Esophagus squamous epithelium (tissue), 5 donors: ENCODE measurements around the gene EGFL6. TPM values are rescaled to one million over a fixed set of nuclear protein-coding genes. Genes with fewer than 3 reads are reported as not detected.

Experiments used
- DNase-seq: peaks from one replicate; lab custom pipeline; 2025; lab: John Stamatoyannopoulos, UW
- H3K27ac ChIP-seq, 4 donors: fragments of 200-600 bp; sonication (generic); one replicate each; pipeline ENCODE4 v1.5.1; 2016 to 2019; ENCODE audit warnings: mild to moderate bottlenecking in 1 of 4
- H3K27me3 ChIP-seq, 4 donors: fragments of 200-600 bp; sonication (generic); 1 replicate in 3 of 4; 2 replicates in 1 of 4; pipeline versions ENCODE4 v1.5.1 to v1.6.0; 2017 to 2021; ENCODE audit warnings: antibody characterized with exemption in 1 of 4
- H3K36me3 ChIP-seq, 3 donors: fragments of 200-600 bp; sonication (generic); one replicate each; pipeline ENCODE4 v1.5.1; 2016 to 2019
- H3K4me1 ChIP-seq, 3 donors: fragments of 200-600 bp; sonication (generic); one replicate each; pipeline ENCODE4 v1.5.1; 2017 to 2019
- H3K4me3 ChIP-seq, 4 donors: fragments of 200-600 bp; sonication (generic); 1 replicate in 3 of 4; 2 replicates in 1 of 4; pipeline ENCODE4 v1.5.1; 2016 to 2019; ENCODE audit warnings: mild to moderate bottlenecking in 2 of 4, moderate library complexity in 1 of 4
- H3K9me3 ChIP-seq, 3 donors: fragments of 200-600 bp; sonication (generic); one replicate each; pipeline ENCODE4 v1.5.1; 2016 to 2019
- POLR2A ChIP-seq, 4 donors: fragments of 450-650 bp; IDR thresholded peaks; one replicate each; pipeline ENCODE4 v1.6.1; 2017; ENCODE audit warnings: antibody characterized with exemption in 4 of 4, mild to moderate bottlenecking in 4 of 4, moderate library complexity in 3 of 4
- WGBS, 2 donors: methylation state at CpG; one replicate each; pipeline ENCODE4 v1.1.5; 2018; 5-methylcytosine and 5-hydroxymethylcytosine counted together
- intact Hi-C: fragments of 100-400 bp; cut with DNase I; formaldehyde crosslinking; loops from one replicate; pipeline ENCODE4 v1.15.0; 2022
- total RNA-seq, 4 donors: library from RNA; depleted of rRNA; stranded (reverse); fragments of >200 nt; gene quantifications; one replicate each; pipeline ENCODE4 v1.1.0, GENCODE V29; 2016
- TF ChIP-seq, protein P1 (sequence below), 6 experiments: fragments of 450-650 bp in 4 of 6; fragments of 200-600 bp in 2 of 6; sonication (generic) in 2 of 6; IDR thresholded peaks; one replicate each; pipeline ENCODE4 v1.5.1; 2016 to 2019; ENCODE audit warnings: antibody characterized with exemption in 6 of 6, mild to moderate bottlenecking in 4 of 6, moderate library complexity in 4 of 6
- donor health status: DM: yes; HTN: yes; CAD: no.

EGFL6 gene
- total RNA-seq, 4 donors from 2014 or later: 0.92 to 6.8 (median 1.8) TPM

DNA sequence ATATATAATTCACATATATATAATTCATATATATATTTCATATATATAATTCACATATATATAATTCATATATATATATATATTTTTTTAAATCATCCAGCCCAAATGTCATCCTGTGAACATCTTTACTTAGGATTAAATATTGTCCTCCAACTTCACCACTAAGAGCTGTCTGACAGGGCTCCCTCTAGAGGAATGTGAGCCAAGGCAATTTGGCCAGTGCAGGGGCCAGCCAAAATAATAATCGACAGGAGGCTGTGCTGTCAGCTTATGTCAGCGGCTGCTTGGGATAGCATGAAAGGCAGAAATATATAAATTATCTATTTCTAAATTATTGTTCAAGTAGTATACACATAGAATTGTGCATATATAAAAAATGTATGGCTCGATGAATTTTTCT lies 29.5 kb downstream of the EGFL6 start:
- H3K27ac ChIP-seq: no peak overlapping the region
- WGBS, 2 donors: 67 to 80% methylated on average over 3 of the region's 3 CpGs
- no peaks in the 10 kb centered on the region for H3K27me3 ChIP-seq
- no peak for DNase-seq
- H3K4me1 ChIP-seq: peaks cover 0 to 3% (median 0%) of the 10 kb centered on the region in 3 donors
- intact Hi-C loops: no loop called here
- H3K36me3 ChIP-seq: no peaks in the 10 kb centered on the region
- H3K4me3 ChIP-seq: no peak overlapping the region
- TF ChIP-seq, protein P1, sequence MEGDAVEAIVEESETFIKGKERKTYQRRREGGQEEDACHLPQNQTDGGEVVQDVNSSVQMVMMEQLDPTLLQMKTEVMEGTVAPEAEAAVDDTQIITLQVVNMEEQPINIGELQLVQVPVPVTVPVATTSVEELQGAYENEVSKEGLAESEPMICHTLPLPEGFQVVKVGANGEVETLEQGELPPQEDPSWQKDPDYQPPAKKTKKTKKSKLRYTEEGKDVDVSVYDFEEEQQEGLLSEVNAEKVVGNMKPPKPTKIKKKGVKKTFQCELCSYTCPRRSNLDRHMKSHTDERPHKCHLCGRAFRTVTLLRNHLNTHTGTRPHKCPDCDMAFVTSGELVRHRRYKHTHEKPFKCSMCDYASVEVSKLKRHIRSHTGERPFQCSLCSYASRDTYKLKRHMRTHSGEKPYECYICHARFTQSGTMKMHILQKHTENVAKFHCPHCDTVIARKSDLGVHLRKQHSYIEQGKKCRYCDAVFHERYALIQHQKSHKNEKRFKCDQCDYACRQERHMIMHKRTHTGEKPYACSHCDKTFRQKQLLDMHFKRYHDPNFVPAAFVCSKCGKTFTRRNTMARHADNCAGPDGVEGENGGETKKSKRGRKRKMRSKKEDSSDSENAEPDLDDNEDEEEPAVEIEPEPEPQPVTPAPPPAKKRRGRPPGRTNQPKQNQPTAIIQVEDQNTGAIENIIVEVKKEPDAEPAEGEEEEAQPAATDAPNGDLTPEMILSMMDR (IDR thresholded peaks at IDR 0.05): peak in 1 of 6 experiments; percentile 12
- no peak for TF ChIP-seq POLR2A (IDR thresholded peaks at IDR 0.05)
- H3K9me3 ChIP-seq: no peaks in the 10 kb centered on the region

- Histone ChIP-seq H3K27me3 (no peaks in the 10 kb centered on the region), H3K27ac (no peak overlapping the region), H3K9me3 (no peaks in the 10 kb centered on the region), H3K4me1 (peaks cover 0 to 3% (median 0%) of the 10 kb centered on the region in 3 donors), H3K4me3 (no peak overlapping the region), H3K36me3 (no peaks in the 10 kb centered on the region)
- no peak for TF ChIP-seq POLR2A (IDR thresholded peaks at IDR 0.05)
- TF ChIP-seq, protein P1 (IDR thresholded peaks at IDR 0.05): no peak
- WGBS, 2 donors: 40 to 79% methylated on average over 1 of the region's 1 CpG
- intact Hi-C loops: no loop called here
- no peak for DNase-seq
Measured at GRCh38 chrX:13599491-13599890, 30.1 kb downstream of the EGFL6 start.

GRCh38 chrX:13605611-13606010 lies 36.2 kb downstream of the EGFL6 start:
- intact Hi-C loops: no loop called here
- no peaks in the 10 kb centered on the region for H3K9me3 ChIP-seq
- TF ChIP-seq, protein P1 (IDR thresholded peaks at IDR 0.05): no peak
- TF ChIP-seq POLR2A (IDR thresholded peaks at IDR 0.05): no peak
- no peak for DNase-seq
- no peak overlapping the region for H3K4me3 ChIP-seq
- peaks cover 0 to 10% (median 0%) of the 10 kb centered on the region in 3 donors for H3K4me1 ChIP-seq
- H3K36me3 ChIP-seq: no peaks in the 10 kb centered on the region
- no peak overlapping the region for H3K27ac ChIP-seq
- 79 to 86% methylated on average over 1 of the region's 1 CpG for WGBS, 2 donors
- H3K27me3 ChIP-seq: peaks cover 0 to 4% (median 0%) of the 10 kb centered on the region in 4 donors

DNA sequence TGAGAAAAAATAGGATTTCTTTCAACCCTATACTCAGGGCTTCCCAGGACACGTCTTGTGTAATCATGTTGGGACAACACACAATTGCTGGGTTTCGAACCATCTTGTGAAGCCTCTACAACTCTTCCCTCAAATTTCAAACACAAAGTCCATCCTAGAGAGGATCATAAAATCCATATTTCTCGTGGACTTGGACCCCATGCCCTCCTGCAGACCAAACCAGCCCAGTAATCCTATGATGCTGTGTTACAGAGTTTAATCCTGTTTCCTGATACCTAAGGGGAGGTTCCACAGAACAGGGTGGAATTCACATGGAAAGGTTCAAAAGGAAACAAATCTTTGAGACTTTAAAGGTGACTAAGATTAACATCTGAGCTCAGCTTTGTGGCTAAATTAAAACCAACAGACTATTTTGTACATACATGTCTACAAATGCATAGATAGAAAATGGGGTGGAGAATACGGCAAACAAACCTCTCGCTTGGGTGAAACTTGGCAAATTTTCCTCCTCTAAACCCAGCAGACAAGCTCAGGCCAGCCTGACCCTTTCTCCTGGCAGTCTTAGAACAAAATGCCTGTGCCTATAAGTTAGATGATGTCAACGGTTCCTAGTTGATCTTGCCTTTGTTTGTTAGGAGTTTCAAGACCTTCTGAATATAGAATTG lies 38.1 kb downstream of the EGFL6 start:
- Histone ChIP-seq H3K36me3 (no peaks in the 10 kb centered on the region), H3K27me3 (peaks cover 0 to 4% (median 0%) of the 10 kb centered on the region in 4 donors), H3K9me3 (no peaks in the 10 kb centered on the region), H3K27ac (peak overlapping the region; percentile 49 to 83 (median 66)), H3K4me1 (peaks cover 0 to 10% (median 0%) of the 10 kb centered on the region in 3 donors), H3K4me3 (no peak overlapping the region)
- intact Hi-C loops: no loop called here
- WGBS, 2 donors: 45 to 53% methylated on average over 5 to 6 of the region's 6 CpGs
- no peak for DNase-seq
- no peak for TF ChIP-seq POLR2A (IDR thresholded peaks at IDR 0.05)
- TF ChIP-seq, protein P1 (IDR thresholded peaks at IDR 0.05): no peak

GRCh38 chrX:13607996-13608365 lies 38.6 kb downstream of the EGFL6 start:
- TF ChIP-seq, protein P1 (IDR thresholded peaks at IDR 0.05): no peak
- TF ChIP-seq POLR2A (IDR thresholded peaks at IDR 0.05): no peak
- peak overlapping the region; percentile 59 to 83 (median 66) for H3K27ac ChIP-seq
- no peaks in the 10 kb centered on the region for H3K9me3 ChIP-seq
- no peaks in the 10 kb centered on the region for H3K36me3 ChIP-seq
- H3K4me3 ChIP-seq: peak overlapping the region; percentile 11 to 21 (median 16)
- peaks cover 0 to 4% (median 0%) of the 10 kb centered on the region in 4 donors for H3K27me3 ChIP-seq
- 47 to 48% methylated on average over 2 of the region's 2 CpGs for WGBS, 2 donors
- peaks cover 0 to 10% (median 0%) of the 10 kb centered on the region in 3 donors for H3K4me1 ChIP-seq
- intact Hi-C loops: no loop called here
- DNase-seq: no peak
